Stimulated activated CD4-positive, alpha-beta T cell treated with anti-CD3 and anti-CD28 coated beads, Interleukin-12 subunit alpha, Interleukin-12 subunit beta, amount 100 ng/mL, for 48 hours (primary cell): Measurements from ENCODE around the gene NCAM1.
"Not testable (repeated sequence)": the region's sequence is repeated elsewhere in the genome, so short reads cannot be mapped to it uniquely, and the experiment has no call there.

Source experiments
- DNase-seq, 3 donors: peaks; one replicate each; pipeline ENCODE4 v3.0.0-alpha.2; 2020; ENCODE audit warnings: low read depth in 2 of 3, low spot score in 1 of 3

The NCAM1 gene

GRCh38 chr11:112961146-112961668, at the start of gene NCAM1:
Gene NCAM1 (plus strand): TSS chr11:112961420.
- peak in 2 of 3 donors; percentile 4 to 19 for DNase-seq

GRCh38 chr11:112922606-112923005, 38.6 kb upstream of the NCAM1 start:
- no peak for DNase-seq

DNA sequence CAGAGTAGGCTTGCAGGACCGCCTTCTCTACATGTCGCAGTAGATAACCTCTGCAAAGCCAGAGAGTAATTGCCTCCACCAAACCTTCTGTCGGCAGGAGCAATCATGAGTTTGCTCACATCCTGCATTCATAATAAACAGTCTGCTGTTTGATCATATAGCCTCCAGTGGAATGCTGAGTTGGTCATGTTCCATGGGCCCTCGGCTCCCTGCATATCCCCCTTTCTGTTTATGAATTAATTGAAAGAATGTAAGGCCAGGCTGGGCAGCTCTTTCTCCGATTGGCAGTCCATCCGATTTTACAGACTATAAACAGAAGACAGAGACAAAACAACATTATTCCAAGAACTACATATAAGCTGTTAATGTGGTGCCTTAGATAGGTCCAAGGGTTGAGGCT, 36.4 kb upstream of the NCAM1 start:
- DNase-seq, result not testable (repeated sequence)

DNA sequence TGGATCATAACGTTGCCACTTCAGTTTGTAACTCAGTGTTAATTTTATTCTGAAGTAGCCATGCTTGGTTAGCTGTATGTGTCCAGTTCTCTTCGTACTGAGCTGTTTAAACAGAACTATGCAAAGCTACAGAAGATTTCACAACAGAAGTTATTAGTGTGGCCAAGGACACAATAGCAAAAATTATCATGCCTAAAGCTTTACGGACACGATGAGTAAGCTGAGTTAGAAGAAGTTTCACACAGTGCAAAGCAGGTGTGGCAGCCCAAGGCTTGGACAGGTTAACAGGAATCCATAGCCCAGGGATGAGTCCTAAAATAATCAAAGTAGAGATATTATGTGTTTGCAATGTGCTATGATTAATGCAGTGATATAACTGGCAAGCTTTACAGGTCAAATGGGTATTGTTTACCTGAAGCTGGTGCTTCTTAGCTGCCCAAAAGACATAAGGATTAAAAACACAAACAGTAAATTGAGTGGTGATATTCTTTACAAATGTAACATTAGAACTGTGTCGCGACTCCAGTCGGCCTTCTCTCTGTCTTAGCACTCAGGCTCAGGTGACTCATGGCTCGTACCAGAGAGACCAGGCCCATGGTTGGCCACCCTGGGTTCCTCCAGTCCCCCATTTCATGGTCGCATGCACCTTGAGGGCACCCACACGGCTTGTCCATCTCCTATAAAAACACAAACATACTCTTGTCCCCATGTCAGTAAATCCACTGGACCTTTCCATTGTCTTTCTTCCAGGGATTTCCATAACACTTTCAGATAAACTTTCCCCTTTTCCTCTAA, 35.5 kb upstream of the NCAM1 start:
- DNase-seq, result no peak

DNA sequence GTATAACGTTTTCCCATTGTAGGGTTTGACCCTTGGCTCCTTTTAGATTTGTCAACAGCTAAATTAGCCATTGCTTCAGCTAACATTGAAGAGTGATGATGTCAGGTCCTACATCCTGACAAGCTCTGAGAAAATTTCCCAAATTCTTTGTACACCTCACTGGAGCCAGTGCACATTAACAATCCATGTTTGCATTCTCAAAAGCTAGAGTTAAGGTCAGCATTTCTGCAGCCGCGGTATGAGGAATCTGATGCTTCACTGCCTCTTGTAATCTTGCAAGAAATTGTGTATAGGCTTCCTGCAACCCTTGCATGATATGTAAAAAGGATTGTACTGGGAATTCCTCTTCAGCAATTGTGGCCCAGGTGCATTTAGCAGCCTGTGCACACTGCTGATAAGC, 33.1 kb upstream of the NCAM1 start:
- no peak for DNase-seq

DNA sequence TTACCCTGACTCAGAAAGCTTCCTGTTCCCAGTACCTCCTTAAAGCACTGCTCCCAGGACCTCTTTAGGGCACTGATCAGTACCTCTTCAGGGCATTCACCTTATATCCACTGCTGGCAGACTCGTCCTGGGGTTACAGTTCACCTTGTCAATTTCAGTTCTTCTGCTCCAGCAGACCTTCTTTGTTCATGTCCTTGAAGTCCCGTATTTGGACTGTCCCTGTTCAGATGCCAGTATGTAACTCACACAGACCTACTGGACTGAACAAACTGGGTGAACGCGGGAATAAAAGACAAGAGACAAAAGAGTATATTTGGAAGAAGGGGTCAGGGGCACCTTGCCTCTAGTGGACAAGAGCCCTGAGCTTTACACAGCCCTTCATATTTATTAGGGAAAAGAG, 31.8 kb upstream of the NCAM1 start:
- DNase-seq, result no peak

DNA sequence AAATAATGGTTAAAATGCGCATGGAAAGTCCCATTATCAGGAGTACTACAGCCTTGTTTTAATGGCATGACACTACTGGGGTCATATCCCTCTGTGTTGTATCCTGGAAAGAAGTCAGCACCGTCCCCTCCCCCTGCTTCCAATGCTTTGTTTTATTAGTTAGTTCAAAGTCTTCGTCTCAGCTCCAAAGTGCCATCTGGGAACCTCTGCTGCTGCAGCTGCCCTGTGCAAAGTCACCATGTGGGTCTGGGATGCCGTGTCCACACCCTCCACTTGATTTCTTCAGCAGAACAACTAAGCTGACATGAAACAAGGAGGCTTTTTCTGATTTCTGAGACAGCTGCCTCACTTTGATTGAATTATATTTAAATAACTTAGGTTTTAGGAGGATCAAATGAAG, 29.5 kb upstream of the NCAM1 start:
- no peak for DNase-seq

DNA sequence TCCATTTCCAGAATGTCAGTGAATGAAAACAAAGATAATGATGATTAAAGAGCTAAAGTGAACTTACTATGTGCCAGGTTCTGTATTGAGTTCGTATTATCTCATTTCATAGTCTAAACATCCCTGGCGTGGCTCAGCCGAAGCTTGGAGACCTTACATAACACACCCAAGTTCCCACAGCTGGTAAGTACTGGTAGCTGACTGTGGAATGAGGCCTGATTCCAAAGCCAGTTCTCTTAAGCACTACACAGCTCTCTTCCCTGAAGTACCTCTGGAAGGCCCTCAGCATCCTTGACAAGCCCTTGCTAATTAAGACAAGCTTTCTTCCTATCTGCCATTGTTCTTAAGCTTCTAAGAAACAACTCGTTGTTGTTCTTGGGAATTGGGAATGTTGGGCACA, 28.6 kb upstream of the NCAM1 start:
- no peak for DNase-seq

DNA sequence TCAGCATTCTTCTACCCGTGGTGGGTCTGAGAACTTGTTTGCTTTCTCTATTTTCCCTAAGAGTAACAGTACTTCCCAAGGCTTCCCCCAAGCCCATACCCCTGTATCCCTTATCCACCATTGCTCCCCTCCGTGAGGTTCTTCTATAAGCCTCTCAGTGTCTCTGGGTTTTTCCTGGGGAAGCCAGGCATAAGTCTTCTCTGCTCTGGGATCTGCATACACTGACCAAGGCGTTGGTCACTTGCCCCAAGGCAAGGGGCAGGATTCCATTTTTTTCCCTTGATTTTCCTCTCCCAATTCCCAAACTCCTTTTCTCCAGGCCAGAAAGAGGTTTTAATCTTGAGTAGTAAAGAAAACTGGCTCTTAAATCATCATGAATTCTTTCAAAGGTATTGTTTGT, 27.2 kb upstream of the NCAM1 start:
- no peak for DNase-seq

DNA sequence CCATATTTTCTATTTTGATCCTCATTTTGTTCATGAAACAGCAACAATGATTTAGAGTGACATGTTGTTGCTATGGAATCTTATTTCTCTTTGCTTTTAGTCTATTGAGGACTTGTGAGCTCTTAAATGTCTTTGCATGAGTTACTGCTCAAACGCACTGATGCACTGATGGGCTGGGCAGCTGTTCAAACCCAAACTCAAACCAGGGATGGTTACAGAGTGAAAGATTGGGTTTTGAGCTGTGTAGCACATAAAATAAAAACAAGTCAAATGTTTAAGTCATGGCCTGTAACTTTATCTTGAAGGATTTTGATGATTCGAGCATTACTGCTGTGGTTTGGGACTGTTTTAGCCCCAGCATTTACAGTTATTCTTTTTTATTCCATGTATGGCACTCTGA, 20.1 kb upstream of the NCAM1 start:
- DNase-seq, result no peak

- DNase-seq, result no peak
These were observed 18.1 kb upstream of the NCAM1 start for GRCh38 chr11:112942966-112943643.

GRCh38 chr11:112946866-112947265, 14.4 kb upstream of the NCAM1 start:
- no peak for DNase-seq

DNA sequence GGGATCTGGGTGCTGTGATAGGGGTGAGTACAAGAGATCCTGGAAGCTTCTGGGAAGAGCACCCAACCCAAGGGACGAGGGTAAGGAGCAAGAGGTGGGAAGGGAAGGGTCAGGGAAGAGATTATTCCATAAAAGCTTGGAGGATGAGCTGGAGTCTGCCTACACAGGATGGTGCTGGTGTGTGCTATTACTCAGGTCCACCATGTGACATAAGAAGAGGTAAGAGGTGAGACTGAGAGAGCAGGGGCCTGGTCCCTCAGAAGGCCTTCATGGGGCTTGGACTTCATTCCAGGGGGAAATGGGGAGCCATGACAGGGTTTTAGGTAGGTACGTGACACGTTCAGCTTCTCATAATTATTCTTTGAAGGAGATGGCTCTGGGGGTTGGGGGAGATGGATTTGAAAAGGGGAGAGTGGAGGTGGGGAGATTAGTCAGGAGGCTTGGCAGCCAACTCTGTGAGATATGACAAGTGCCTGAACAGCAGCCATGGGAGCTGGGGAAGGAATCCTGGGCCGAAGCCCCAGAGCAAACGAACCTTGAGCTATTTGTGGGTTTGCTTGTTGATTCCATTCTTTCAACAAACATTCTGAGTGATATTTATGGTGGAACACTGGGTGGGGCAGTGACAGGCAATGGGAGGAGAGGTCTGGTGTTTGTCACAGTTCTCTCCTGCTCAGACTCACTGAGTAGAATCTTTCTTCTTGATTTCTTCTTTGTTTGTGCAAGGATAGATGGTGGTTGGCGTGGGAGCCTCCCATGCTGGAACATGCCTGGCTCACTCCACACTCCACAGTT, 11.2 kb upstream of the NCAM1 start:
- DNase-seq, result no peak

DNA sequence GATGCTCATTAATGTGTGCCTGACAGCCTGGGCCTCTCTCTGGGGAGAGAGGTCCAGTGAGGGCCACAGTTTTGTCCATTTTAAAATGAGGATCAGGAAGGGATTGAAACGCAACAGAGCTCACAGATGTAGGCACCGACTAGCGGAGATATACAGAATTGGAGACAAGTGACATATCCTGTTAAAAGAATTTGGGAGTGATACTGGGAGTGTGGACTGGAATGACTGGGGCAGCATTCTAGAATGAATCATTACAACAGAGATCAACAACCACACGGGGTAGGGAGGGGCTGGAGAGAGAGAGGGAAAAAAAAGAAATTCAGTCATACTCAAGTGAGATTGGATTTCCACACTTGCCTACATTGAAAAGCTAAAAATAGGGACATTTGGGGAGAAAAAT, 2.5 kb upstream of the NCAM1 start:
- no peak for DNase-seq

DNA sequence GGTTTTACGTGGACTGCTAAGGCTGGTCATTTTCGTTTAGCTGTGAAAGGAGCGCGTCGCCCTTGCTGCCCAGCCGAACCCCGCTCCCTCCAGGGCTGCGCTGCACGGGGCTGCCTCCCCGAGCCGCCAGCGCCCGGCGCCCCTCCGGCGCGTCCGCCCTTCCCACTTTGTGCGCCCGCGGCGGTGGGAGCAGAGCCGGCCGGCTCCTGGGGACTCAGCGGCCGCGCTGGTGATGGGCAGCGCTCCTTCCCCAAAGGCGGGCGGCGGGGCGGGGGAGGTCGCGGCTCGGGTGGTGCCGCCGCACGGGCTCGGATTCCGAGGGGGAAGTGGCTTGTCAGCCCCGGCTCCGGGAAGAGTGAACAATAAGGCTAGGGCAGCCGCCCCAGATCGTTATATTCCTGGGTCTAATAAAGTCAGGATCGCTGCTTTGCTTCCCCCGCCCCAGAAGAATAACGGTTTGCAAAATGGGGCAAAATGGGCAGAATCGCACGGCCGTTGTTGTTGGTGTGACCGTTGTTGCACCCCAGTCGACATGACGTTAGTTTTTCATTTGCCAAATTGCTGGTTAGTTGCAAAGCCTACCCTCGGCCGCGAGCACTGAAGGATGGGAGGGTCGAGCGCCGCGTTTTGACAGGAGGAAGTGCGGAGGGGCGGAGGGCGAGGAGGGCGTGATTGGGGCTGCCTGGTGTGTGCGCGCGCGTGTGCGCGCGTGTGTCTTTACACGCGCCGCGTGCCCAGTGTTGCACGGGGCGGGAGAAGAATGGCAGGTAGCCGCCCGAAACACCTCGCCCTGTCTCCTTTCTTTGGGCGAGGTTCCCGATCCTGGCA, 745 bp downstream of the NCAM1 start:
- no peak for DNase-seq

DNA sequence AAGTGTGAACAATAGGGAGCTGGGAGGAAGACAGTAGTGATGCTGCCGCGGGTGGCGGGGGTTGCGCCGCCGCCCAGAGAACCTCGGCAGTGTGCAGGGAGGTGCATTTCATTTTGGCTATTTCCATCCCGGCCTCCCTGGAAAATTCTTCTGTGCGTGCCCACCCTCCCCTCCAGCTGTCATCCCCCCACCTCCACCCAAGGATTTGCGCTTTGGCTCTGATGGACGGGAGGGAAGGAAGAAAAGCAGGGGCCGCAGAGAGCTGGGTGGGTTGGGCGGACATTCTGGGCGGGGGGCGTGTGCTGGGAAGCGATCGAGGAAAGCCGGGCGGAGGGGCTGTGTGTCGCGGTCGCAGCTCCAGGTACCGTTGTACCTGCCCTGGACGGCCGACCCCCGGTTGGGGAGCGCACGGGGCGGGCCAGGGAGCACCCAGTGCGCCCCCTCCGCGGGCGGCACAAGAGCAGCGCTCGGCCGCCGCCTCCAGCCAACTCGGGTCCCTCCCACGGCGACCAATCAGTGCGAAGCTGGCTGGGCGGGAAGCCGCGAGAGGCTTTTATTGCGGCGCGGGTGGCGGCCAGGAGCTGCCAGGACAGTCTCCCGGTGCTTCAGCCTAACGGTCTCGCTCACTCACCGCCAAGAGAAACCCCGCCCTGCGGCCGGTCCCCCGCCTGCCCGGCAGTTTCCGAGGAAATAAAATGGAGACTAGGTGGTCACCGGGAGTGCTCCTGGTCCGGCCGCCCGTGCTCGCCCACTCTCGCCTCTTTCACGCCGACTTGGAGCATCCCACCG, 1.6 kb downstream of the NCAM1 start:
- no peak for DNase-seq

GRCh38 chr11:112963368-112963955, 2.2 kb downstream of the NCAM1 start:
- no peak for DNase-seq

GRCh38 chr11:112965656-112966055, 4.4 kb downstream of the NCAM1 start:
- no peak for DNase-seq

DNA sequence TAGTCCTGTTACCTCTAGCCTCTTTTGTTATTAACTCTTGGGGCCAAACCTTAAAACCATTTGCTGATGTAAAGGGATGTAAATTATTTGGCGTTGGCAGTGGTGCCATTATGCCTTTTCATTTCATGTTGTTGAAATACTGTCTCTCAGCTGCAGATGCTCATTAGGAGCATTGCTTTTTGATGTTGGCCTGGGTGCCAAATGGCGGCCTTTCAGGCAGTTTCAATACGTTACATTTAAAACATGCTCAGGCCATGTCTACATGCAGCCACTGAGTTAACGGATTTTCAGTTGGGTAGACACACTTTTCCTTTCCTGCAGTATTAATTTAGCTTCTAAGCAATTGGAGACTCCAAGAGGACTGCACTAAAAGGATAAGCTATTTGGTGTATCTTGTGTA, 5.3 kb downstream of the NCAM1 start:
- DNase-seq, result no peak

- DNase-seq, result no peak
These were observed 5.9 kb downstream of the NCAM1 start for GRCh38 chr11:112967082-112967481.
